Adrenal gland (tissue), 12 donors: ENCODE measurements around the gene NXPE4. TPM values are rescaled to one million over a fixed set of nuclear protein-coding genes. Genes with fewer than 3 reads are reported as not detected.

Source experiments
- DNase-seq, 7 donors: peaks; one replicate each; pipeline ENCODE4 v3.0.0-alpha.2; 2019 to 2020
- H3K27ac ChIP-seq, 5 donors: fragments of 200-600 bp; sonication (generic) in 4 of 5; 1 replicate in 3 of 5; 2 replicates in 2 of 5; pipeline versions ENCODE4 v1.5.1 to v1.8.0; 2016 to 2020; ENCODE audit warnings: mild to moderate bottlenecking in 1 of 5
- H3K27me3 ChIP-seq: fragments of 200-600 bp; 2 replicates; pipeline ENCODE4 v1.8.0; 2021
- H3K36me3 ChIP-seq, 2 donors: fragments of 200-600 bp; replicated peaks in 1 of 2; 1 replicate in 1 of 2; 2 replicates in 1 of 2; pipeline versions ENCODE4 v1.5.1 to v1.8.0; 2018 to 2022
- H3K4me1 ChIP-seq, 2 donors: fragments of 200-600 bp; replicated peaks in 1 of 2; 1 replicate in 1 of 2; 2 replicates in 1 of 2; pipeline versions ENCODE4 v1.5.1 to v1.8.0; 2018 to 2021
- H3K4me3 ChIP-seq, 4 donors: fragments of 200-600 bp; sonication (generic) in 3 of 4; one replicate each; pipeline ENCODE4 v1.5.1; 2016 to 2018
- H3K9me3 ChIP-seq, 3 donors: fragments of 200-600 bp; sonication (generic) in 1 of 3; replicated peaks in 1 of 3; 1 replicate in 2 of 3; 2 replicates in 1 of 3; pipeline versions ENCODE4 v1.5.1 to v1.8.0; 2016 to 2021
- CTCF ChIP-seq, 6 experiments: fragments of 450-650 bp in 4 of 6; fragments of 200-600 bp in 2 of 6; sonication (generic) in 1 of 6; IDR thresholded peaks; 1 replicate in 5 of 6; 2 replicates in 1 of 6; pipeline versions ENCODE4 v1.5.1 to v1.8.0; 2016 to 2021; ENCODE audit warnings: antibody characterized with exemption in 6 of 6, mild to moderate bottlenecking in 2 of 6, moderate library complexity in 1 of 6
- POLR2A ChIP-seq, 2 donors: fragments of 450-650 bp; IDR thresholded peaks; one replicate each; pipeline ENCODE4 v1.6.1; 2017; ENCODE audit warnings: antibody characterized with exemption in 2 of 2, mild to moderate bottlenecking in 2 of 2, moderate library complexity in 1 of 2
- WGBS, 4 donors: extraction: QIAGEN DNeasy Blood & Tissue Kit in 2 of 4; methylation state at CpG; one replicate each; pipeline versions ENCODE4 v1.1.5 to v1.1.7; 2013 to 2017; 5-methylcytosine and 5-hydroxymethylcytosine counted together
- intact Hi-C, 2 donors: fragments of 100-400 bp; cut with DNase I; formaldehyde crosslinking; loops; one replicate each; pipeline versions ENCODE4 v1.14.1 to v1.15.0; 2022 to 2023
- polyA plus RNA-seq, 3 donors: library from polyadenylated mRNA; stranded (reverse); fragments of 200-250 nt in 2 of 3; fragments of 350-450 nt in 1 of 3; fragmentation: Illumina TruSeq in 1 of 3; extraction: RNeasy Lipid Tissue Mini Kit (QIAGEN cat#74804) in 1 of 3; gene quantifications; one replicate each; pipeline ENCODE4 v1.2.3, GENCODE V29; 2013 to 2014
- total RNA-seq, 9 donors: library from RNA; depleted of rRNA in 4 of 9; stranded (reverse); fragments of >200 nt in 4 of 9; fragments of 120-200 nt in 1 of 9; fragmentation: NEBNext Ultra II Directional in 1 of 9; extraction: Animal tissue kit (Norgen Biotek cat#: 25700) in 1 of 9; gene quantifications; one replicate each; pipeline versions ENCODE4 v1.1.0 to v1.2.4, GENCODE V29; 2013 to 2023
- donor health status: healthy with polysubstance abuse.
- donor health status: Bipolar disorder and iron deficiency.
- donor health status: DM: yes; HTN: yes; CAD: no.
- donor health status: DM: no; HTN: no; CAD: no.
- donor health status: DM: no; HTN: no; CAD: no.
- donor health status: DM: yes; HTN: yes; CAD: no.

NXPE4 gene
- total and polyA plus RNA-seq, 12 donors, result not detected

GRCh38 chr11:114623720-114624119 lies 28.1 kb upstream of the NXPE4 start:
- intact Hi-C loops, result no loop called here
- Histone ChIP-seq H3K4me3 (no peak overlapping the region), H3K27ac (no peak overlapping the region), H3K36me3 (no peaks in the 10 kb centered on the region), H3K27me3 (no peaks in the 10 kb centered on the region), H3K4me1 (no peaks in the 10 kb centered on the region), H3K9me3 (no peaks in the 10 kb centered on the region)
- TF ChIP-seq CTCF (IDR thresholded peaks at IDR 0.05), result no peak
- TF ChIP-seq POLR2A (IDR thresholded peaks at IDR 0.05), result no peak
- DNase-seq, result no peak
- WGBS, 4 donors, result 64 to 76% (median 74%) methylated on average over 7 of the region's 7 CpGs

GRCh38 chr11:114622858-114623257 lies 27.3 kb upstream of the NXPE4 start:
- no peaks in the 10 kb centered on the region for H3K9me3 ChIP-seq
- no peak for DNase-seq
- no peak overlapping the region for H3K4me3 ChIP-seq
- H3K36me3 ChIP-seq, result no peaks in the 10 kb centered on the region
- H3K27ac ChIP-seq, result no peak overlapping the region
- H3K4me1 ChIP-seq, result no peaks in the 10 kb centered on the region
- no peaks in the 10 kb centered on the region for H3K27me3 ChIP-seq
- 91 to 93% (median 92%) methylated on average over 11 of the region's 11 CpGs for WGBS, 4 donors
- TF ChIP-seq CTCF (IDR thresholded peaks at IDR 0.05), result no peak
- no peak for TF ChIP-seq POLR2A (IDR thresholded peaks at IDR 0.05)
- intact Hi-C loops, result no loop called here

- H3K9me3 ChIP-seq, result no peaks in the 10 kb centered on the region
- no peaks in the 10 kb centered on the region for H3K36me3 ChIP-seq
- no peaks in the 10 kb centered on the region for H3K27me3 ChIP-seq
- no peaks in the 10 kb centered on the region for H3K4me1 ChIP-seq
- H3K4me3 ChIP-seq, result no peak overlapping the region
- TF ChIP-seq CTCF (IDR thresholded peaks at IDR 0.05) (no peak), POLR2A (IDR thresholded peaks at IDR 0.05) (no peak)
- H3K27ac ChIP-seq, result no peak overlapping the region
- 80 to 86% (median 85%) methylated on average over 16 of the region's 16 CpGs for WGBS, 4 donors
- intact Hi-C loops, result no loop called here
- DNase-seq, result no peak
Observed at GRCh38 chr11:114621950-114622809, 26.6 kb upstream of the NXPE4 start.

- no peaks in the 10 kb centered on the region for H3K9me3 ChIP-seq
- intact Hi-C loops, result no loop called here
- no peak for DNase-seq
Observed at GRCh38 chr11:114621072-114621471, 25.5 kb upstream of the NXPE4 start.

More at GRCh38 chr11:114621072-114621471, 25.5 kb upstream of the NXPE4 start:
- H3K27ac ChIP-seq, result no peak overlapping the region
- WGBS, 4 donors, result 75 to 87% (median 80%) methylated on average over 8 of the region's 8 CpGs
- H3K27me3 ChIP-seq, result no peaks in the 10 kb centered on the region
- no peak overlapping the region for H3K4me3 ChIP-seq
- H3K36me3 ChIP-seq, result no peaks in the 10 kb centered on the region
- H3K4me1 ChIP-seq, result no peaks in the 10 kb centered on the region
- no peak for TF ChIP-seq CTCF (IDR thresholded peaks at IDR 0.05)
- no peak for TF ChIP-seq POLR2A (IDR thresholded peaks at IDR 0.05)
